ENCODE data around the gene UMAD1. TPM values are rescaled to one million over a fixed set of nuclear protein-coding genes. Genes with fewer than 3 reads are reported as not detected.

Gene UMAD1
- total RNA-seq, 1 donor from 2014 or later = 19.2 TPM

DNA sequence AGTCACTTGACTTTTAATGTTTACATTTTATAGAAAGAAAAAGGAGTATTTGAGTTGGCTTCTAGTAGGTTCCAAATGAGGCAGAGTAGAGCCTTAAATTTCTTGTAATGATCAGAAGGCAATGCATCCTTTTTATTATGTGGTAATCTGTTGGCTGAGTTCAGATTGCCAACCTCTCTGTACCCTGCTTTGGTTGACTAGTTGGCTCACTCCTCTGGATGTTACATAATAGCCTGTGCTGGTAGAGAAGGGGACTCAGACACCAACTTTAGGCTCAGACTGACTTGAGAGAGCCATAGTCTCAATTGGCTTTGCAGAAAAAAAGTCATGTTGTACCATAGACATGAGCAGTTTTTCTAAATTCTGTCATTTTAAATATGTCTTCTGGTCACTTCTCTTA, 281.3 kb downstream of the UMAD1 start:
- no peak for DNase-seq (ENCODE audit: low spot score)

DNA sequence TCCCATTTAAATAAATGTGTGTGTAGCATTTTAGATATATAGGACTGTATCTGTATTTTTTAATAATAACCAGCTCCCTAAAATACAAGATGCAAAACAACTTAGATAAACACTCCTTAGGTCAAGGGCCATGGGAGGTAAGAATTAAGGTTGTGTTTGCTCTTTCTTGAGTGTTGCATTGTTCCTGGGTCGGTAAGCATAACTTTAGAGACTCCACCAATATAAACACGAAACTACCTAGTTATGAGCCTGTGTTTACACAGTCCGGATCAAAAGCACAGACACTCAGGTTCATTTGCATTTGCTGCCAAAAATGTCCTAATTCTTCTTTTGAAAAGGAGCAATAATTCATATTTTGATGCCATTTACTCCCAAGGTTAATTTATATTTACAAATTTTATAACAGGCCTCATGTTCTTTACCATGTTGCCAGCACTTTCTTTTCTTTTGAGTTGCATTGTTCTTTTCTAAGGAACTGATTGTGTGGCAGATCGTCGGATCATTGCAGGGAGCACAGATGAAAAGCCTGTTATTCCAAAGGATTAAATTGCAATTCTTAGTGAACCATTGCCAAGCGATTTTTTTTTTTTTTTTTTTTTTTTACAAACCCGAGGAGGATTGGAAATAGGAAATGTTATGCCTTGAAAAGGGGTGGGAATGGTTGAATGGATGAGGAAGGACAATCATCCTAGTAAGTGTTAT, 282.3 kb downstream of the UMAD1 start:
- no peak for DNase-seq (ENCODE audit: low spot score)

DNA sequence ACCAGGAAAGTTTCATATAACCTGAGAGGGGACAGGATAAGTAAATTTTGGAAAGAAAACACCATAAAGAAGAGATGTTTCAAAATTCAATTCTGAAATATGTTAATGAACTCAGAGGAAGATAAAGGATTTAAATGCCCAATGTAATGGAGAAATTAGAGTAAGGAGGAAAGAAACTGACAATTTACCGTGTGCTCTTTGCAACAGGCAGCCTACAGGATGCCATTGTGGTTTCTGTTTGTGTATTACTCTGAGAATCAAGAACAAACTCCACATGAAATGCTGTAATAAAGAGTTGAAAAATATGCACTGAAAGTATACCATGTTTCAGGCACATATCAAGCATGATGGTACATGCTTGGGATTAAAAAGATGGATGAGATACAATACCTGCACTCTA, 283.3 kb downstream of the UMAD1 start:
- no peak for DNase-seq (ENCODE audit: low spot score)

DNA sequence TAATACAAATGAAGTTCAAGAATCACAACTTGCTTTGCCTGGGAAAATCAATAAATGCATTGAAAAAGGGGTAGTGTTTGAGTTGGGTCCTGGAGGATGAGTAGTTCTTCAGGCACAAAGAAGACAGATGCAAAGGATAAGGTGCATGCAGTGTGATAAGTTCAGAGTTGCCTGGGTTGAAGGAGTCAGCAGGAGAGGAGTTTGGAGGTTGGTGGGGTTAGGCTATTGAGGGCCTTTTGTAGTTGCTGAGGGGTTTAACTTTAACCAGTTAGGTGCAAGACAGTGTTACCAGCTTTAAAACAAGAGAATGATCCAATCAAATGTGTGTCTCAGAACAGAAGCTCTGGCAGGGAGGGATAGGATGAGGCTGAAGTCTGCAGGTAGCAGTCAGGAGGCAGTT, 283.8 kb downstream of the UMAD1 start:
- no peak for DNase-seq (ENCODE audit: low spot score)

Other genes starting within 250 kb of the UMAD1 start
- gene COL28A1, start 104.9 kb upstream of the UMAD1 start, total RNA-seq = 3.7 TPM
- gene MIOS, start 73.9 kb upstream of the UMAD1 start, total RNA-seq = 49.5 TPM
- 23.2 TPM for gene RPA3, start 77.9 kb downstream of the UMAD1 start, total RNA-seq

Measured in ureter (tissue), 1 donor.